GM18499 (cell line): ENCODE measurements around the gene DDI2.
"Not testable (repeated sequence)": the region's sequence is repeated elsewhere in the genome, so short reads cannot be mapped to it uniquely, and the experiment has no call there.

ENCODE experiments used
- ATAC-seq: cut with Tn5 transposase; IDR thresholded peaks from one replicate; pipeline ENCODE4 v1.9.1; 2021; ENCODE audit warnings: moderate number of reproducible peaks; ENCODE audit not compliant: insufficient read depth, unreplicated experiment

The DDI2 gene

DNA sequence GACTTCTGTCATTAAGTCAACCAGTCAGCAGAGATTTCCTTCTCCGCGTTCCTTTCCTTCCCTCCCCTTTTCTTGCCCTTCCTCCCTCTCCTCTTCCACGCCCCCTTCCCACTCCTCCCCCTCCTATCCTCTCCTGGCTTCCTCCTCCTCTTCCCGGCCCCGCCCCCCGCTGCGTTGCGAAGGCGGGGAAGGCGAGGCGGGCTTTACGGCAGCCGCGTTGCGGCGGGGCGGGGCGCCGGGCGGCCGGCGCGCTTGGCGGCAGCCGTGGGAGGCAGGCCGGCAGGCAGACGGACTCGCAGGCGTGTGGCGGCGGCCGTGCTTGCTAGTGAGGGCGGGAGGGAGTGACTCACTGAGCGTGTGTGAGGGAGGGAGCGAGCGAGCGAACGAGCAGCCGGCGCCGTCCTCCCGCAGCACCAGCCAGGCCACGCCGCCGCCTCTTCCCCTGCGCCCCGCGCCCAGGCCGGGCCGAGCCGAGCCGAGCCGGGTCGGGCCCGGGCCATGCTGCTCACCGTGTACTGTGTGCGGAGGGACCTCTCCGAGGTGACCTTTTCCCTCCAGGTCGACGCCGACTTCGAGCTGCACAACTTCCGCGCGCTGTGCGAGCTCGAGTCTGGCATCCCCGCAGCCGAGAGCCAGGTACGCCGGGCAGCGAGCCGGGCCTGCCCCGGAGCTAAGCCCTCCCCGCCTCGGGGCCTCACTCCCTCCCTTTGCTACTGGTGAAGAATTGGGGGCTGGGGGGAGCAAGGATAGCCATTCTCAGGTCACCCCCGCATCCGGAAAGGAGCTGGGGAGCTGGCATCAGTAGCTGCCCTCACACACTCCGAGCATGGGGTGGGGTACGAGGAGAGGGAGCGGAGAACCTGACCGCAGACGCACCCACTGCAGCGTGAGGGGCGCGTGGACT is at the start of gene DDI2:
Gene DDI2 (plus strand): TSS at position 286 of the 904 bp plus-strand sequence. CDS start 213 bp downstream, at position 499.
- ATAC-seq = no peak

DNA sequence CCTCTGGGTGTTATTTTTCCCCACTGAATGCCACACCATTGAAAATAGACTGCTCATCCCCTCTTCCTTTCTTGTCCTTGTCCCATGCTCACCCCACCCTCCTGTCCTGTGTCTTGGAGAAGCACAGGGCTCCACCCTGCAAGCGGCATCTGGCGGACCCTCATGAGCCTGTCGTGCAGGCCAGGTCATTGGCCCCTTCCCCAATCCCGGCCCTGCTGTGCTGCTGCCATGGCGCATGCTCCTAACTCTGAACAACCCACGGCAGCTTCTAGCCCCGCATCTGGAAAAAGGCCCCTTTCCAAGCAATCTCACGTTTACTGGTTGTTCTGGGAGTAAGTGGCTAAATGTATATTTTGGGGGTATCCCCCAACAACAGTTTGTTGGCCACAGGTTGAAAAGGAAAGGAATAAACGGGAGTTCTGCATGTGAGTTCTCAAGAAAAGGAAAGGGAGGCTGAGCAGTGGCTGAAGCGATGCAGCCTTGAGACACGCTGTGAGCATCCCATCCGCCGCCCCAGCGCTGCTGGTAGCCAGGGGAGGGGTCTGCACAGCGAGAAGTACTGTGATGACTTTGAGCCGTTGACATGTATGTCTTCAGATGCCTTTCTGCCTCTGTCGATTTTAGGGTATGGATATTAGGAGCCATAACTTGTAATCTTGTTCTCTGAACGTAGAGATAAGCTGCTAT is 48.7 kb upstream of the DDI2 start:
- no peak for ATAC-seq

DNA sequence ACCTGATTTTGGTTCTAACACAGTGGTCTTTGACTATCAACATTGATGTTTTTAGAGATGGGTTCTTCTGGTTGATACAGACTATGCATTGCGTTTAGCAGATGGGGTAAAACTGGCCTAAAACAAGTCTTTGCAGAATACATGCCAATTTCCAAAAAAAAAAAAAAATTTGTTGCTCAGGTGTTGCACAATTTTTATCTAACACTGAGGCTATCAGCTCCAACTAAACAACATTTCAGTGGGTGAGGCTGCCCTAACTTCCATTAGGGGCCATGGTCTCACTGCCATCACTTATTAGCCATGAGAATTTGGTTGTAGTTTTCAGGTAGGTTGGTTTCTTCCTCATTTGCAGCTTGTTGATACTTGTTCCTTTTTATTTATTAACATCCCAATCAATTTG is 46.4 kb upstream of the DDI2 start:
- no peak for ATAC-seq

DNA sequence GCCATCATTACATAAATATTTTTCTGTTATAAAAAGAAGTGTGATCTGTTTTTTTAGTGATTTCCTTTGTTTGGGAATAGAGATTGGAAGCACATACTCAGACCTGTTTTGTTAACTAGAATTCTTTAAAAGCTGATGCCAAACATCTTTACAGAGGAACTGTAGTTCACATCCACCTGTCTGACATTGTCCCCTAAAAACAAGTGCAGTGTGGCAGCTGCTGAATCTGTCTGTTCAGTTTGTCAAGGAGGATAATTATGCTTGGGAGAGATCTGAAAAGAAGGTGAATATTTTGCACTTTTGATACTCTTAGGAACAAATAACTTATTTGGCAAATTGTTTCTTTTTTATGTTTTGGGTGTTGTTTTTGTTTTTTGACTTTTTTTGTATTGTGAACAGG is 46.0 kb upstream of the DDI2 start:
- no peak for ATAC-seq

DNA sequence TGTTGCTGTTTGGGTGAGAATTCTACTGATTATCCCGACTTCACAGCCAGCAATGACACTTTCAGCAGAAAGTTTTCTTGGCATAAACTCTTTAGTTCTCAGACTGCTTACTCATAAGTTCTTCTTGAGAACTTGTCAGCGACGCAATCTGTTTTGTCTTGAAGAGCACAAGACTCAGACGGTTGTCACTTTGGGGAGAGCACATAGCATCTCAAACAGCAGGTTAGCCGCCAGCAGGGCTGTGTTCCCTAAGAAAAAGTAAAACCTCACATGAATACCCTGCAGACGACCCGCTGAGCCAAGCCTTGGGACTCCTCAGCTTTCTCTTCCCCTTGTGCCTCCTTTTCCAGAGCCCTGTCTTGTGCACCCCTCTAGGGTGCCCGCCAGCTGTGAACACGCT is 43.8 kb upstream of the DDI2 start:
- ATAC-seq = no peak

DNA sequence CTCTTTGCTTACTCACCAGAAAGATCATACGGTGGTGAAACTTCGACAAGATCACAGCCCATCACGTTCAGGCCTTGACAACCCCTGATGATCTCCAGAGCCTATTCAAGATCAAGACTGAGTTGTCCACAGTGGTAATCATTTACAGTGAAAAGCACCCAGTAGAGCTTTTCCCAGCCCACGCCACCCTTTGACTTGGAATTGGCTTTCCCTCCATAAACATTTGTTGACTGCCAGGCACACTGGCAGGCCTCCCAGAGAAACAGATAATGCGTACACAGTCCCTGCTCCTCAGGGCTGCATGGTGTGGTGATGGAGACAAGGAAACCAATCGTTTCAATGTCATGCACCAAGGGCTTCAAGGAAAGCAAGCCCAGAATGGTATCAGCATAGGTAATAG is 42.5 kb upstream of the DDI2 start:
- ATAC-seq = no peak

DNA sequence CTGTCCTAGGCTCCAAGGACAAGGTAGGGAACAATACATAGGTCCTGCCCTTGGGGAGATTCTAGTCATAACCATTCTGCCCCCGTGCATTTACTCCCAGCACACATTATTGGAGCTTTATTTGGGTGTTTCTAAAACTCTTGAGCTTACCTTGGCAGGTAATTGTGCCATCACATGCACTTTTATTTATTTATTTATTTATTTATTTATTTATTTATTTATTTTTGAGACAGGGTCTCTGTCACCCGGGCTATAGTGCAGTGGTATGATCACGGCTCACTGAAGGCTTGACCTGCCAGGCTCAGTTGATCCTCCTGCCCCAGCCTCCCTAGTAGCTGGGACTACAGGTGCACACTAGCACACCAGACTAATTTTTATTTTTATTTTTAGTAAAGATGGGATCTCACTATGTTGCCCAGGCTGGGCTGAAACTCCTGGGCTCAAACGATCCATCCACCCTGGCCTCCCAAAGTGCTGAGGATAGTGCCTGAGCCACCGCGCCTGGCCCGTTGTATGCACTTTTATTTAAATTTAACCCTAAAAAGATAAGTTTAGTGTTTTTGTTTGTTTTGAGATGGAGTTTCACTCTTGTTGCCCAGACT is 41.6 kb upstream of the DDI2 start:
- no peak for ATAC-seq

DNA sequence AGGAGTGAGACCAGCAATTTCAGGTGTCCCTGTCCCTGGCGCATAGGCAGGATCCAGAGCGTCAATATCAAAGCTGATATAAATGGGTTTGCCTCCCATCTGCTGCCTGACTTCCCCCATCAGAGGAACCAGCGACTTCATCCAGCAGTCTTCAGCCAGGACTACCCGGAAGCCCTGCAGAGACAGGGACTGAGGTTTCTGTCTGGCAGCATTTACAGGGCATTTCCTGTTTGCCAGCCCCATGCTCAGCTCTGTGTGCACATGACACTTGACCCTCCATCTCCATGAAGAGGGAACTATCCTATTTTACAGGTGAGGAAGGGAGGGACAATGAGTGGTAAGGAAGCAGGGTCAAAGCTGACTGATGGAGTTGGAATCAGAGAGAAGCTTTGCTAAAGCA is 39.6 kb upstream of the DDI2 start:
- ATAC-seq = no peak

DNA sequence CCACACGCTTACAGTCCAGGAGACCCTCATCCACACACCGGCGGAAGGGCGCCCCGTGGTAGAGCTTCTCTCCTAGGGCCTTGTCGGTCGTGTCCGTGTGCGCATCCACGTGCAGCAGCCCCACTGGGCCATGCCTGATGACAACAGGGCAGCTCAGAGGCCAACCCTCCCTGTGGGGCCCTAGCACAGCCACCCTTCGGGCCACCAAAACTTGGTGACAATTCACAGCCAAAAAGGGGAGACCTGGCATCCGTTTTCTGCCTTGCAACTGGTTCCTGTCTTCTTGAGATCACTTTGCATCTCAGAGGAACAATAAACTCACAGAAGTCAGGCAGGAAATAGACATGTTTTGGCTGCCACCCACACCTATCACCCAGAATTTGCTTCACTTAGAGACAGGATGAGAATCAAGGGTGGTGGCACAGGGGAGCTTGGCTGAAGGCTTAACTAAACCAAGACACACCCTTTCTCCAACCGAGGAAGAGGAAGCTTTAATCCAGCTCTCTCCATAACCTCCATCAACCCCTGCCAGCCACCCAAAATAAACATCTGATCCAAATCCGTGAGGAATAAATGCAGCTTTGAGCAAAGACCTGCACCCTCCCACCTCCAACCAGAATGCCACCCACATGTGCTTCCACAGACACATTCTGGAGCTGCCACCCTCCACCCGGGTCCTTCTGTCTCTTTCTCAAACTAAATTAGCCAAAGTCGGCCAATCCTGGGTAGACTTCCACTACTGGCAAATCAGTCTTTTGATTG is 38.2 kb upstream of the DDI2 start:
- no peak for ATAC-seq

DNA sequence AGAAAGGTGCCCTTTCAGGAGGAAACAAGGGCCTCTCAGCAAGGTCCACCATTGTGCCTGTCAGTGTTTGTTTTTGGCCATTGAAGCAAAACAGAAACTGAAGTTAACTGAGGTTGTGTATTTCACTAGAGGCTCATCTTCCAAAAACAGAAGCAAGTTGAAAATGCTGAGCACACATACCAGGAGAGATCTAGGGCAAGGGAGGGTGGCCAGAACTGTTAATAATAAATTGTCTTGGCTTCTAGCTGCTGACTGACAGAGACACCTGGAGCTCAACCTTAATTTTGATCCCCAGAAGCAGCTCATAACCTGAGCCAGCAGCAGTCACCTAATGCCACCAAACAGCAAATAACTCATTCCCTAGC is 37.6 kb upstream of the DDI2 start:
- ATAC-seq = no peak

DNA sequence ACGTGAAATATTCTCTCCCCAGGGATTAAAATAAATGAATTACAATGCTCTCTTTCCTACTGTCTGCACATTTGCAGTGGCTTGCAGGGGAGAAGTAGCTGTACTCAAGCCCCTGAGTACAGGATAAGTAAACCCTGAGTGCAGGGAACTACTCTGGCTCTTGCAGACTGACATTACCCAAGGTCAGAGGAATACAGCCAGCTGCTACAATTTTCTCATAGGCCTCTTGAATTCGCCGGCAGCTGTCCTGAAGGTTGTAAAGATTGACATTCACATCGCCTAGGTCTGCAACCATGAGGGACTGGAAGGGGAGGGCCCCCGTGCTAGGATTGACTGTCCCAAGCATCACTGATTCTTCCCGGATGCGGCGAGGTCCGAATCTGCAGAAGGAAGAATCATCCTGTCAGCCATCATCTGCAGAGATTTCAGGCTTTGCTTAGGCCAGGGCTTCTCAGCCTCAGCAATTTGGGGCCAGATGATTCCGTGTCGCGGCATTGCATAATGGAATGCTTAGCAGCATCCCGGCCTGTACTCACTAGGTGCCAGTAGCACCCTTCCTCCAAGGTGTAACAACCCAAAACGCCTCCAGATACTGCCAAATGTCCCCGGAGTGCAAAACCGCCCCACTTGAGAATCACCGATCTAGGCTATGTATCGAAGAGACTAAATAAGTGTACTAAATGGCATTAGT is 34.1 kb upstream of the DDI2 start:
- ATAC-seq = no peak

DNA sequence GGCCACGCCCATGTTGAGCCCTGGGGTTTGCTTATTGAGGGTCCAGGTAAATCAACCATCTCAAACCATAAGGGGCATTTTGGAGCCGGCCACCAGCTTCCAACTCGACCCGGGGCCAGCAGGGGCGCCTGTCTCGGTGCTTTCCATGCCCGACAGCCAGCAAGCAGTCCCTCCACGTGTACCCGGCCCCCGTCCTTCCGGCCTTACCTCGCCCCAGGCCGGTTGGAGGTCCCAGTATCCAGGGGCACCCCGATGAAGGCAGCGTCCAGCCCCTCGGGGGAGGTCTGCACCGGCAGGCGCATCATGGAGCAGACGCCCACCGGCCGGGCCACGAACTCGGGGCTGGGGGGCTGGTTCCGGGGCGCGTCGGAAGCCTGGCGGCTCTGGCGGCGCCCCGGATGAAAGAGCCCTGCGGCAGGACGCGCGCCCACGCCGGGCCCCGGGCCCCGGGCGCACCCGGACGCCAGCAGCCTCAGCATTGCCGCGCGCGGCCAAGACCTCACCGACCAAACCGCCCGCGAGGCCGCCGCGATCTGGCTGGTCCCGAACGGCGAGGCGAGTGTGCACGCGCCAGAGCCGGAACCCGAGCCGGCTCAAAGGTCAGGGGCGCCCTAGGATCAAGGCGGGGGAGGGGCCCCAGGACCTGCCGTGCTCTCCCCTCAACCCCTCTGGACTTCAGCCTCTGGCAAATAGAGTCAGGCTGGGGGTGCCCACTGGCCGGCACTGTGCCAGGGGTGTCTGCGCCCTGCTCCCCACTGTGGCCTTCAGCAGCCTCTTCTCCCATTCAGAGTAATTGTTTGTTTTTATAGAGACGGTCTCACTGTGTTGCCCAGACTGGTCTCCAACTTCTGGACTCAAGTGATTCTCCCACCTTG is 32.5 kb upstream of the DDI2 start, which contains the start of gene AGMAT:
Gene AGMAT (minus strand): TSS at position 563 of the 875 bp plus-strand sequence. CDS start 84 bp downstream, at position 479.
- no peak for ATAC-seq

DNA sequence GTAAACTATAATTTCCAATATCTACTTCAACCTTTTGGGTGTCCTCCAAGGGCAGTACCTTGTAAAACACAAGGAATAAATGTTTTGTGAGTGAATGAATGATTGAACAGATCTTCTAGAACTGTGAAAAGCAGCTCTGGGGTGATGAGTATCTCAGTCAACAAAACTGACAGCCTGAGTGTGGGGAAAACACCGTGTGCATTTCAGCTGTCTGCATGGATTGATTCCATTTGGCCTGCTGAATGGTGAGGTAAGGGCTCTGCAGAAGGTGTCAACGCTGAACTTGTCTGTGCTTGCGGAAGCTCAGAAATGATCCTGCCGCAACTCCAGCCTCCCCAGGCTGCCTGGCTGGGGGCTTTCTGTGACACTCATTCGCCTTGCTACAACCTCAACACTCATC is 25.0 kb upstream of the DDI2 start:
- no peak for ATAC-seq

DNA sequence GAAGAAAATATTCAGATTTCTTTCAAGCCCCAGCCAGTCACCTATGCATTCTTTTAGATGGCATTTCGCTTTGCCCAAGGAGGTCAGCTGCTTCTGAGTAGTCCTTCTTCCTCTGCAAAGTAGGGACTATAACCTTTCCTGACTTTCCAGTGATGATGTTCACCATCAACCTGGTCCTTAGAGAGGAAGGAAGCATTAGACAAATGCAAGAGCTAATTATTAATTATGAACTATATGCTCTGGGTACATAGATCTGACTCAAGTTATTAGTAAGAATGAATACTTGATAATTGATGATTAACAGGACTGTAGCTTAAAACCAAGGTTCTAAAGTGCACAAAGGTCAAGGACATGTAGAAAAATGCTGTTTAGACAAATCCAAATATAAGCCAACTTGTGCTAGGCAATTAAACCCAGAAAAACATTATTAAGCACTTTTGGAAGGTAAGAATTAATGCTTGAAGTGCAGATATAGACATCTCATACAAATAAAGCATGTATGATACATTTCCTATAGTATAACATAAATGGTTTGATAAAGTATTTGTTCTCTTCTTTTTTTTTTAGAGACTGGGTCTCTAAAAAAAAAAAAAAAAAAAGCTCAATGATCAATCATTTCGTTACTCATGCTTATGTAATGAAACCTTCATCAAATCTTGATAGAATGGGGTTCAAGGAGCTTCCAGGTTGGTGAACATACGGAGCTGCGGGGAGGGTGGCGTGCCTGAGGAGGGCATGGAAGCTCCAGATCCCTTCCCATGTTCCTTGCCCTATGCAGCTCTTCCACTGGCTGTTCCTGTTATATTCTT is 21.2 kb upstream of the DDI2 start:
- no peak for ATAC-seq

DNA sequence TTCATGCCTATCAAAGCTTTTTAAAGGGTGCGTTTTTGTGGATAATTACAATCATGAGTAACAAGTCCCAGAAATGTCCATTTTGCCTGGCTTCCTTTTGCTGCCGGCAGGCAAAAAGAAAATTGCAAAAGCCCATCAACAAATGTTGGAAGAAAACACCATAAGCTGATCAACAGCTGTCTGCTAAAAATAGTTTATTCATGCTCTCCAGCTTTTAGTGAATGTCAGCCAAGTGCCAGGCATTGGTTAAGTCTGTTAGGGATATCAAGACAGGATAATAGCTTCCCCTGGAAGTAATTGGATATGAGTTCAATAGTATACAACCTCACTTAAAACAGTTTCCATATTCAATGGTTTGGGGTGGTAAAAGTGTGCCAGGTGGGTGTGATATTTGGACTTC is 18.8 kb upstream of the DDI2 start:
- no peak for ATAC-seq

DNA sequence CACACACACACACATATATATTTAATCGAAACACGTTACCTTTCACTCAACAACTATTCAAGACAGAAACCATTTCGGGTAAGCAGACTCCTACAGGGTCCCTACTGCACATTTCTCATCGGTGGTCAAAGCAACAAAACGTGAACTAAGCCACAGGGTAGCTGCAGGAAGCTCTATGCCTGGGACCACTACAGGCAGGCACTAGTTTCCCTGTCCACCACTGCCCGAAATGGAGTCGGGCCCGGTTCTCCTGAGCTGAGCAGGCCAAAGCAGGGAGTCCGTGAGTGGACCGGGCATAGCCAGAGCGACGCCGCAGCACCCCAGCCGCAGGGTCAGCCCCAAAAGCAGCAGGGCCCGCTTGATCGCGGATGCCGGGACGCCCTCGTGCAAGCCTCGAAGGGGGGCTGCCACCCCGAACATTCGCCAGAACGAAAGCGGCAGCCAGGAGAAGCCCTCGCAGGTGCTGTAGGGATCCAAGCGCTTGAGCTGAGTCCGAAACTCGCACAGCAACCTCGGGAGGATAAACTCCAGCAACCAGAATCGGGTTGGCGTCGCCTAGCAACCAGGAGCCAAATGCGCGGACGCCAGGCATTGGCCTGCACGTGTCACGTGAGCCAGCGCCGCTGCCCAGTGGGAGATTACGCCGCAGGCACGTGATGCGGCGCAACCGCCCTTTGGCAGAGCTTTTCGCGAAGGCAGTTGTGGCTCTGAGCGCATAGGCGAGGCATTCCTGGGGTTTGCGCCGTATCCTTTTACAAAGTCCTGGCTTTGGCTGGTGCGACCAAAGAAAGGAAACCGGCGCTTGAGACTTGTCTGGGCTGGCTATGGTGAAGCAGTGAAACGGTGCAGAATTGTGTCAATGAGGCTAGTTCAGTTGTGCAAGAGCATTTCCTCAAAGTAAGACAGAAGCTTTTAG is 13.9 kb upstream of the DDI2 start:
- peak; percentile 90 for ATAC-seq

DNA sequence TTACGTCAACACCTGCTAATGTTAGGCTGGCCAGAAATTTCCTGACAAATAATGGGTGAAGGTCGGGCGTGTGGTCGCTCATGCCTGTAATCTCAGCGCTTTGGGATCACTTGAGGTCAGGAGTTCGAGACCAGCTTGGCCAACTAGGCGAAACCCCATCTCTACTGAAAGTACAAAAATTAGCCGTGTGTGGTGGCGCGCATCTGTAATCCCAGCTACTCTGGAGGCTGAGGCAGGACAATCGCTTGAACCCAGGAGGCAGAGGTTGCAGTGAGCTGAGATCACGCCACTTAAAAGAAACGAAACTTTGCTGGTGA is 13.3 kb upstream of the DDI2 start:
- not testable (repeated sequence) for ATAC-seq
